Ectodermal cell (in vitro differentiated cells): ENCODE data around the gene SCAF1.
A peak's percentile ranks its signal among the peaks of the same experiment; 100 is the strongest.
"Not testable (repeated sequence)": the region's sequence is repeated elsewhere in the genome, so short reads cannot be mapped to it uniquely, and the experiment has no call there.

Experiments used
- H3K27ac ChIP-seq: 2 replicates; pipeline ENCODE4 v1.7.0; 2013; ENCODE audit warnings: mild to moderate bottlenecking, low read depth, low read length; ENCODE audit not compliant: insufficient read depth, poor library complexity, severe bottlenecking
- H3K27me3 ChIP-seq: 2 replicates; pipeline ENCODE4 v1.7.0; 2013; ENCODE audit warnings: mild to moderate bottlenecking, low read length; ENCODE audit not compliant: insufficient read depth, control insufficient read depth, poor library complexity, severe bottlenecking
- H3K36me3 ChIP-seq: one replicate; pipeline ENCODE4 v1.7.0; 2013; ENCODE audit warnings: low read length; ENCODE audit not compliant: control insufficient read depth, insufficient read depth
- H3K4me1 ChIP-seq: one replicate; pipeline ENCODE4 v1.7.0; 2013; ENCODE audit warnings: low read length; ENCODE audit not compliant: control insufficient read depth, insufficient read depth
- H3K4me3 ChIP-seq: 2 replicates; pipeline ENCODE4 v1.7.0; 2013; ENCODE audit warnings: low read depth, low read length, control low read depth; ENCODE audit not compliant: insufficient read depth
- H3K9me3 ChIP-seq: 2 replicates; pipeline ENCODE4 v1.7.0; 2013; ENCODE audit warnings: mild to moderate bottlenecking, low read length, moderate library complexity; ENCODE audit not compliant: control insufficient read depth
- WGBS, 2 experiments: methylation state at CpG; one replicate each; pipeline ENCODE4 v1.1.7; 2013; ENCODE audit warnings: missing lambda C conversion rate in 2 of 2; 5-methylcytosine and 5-hydroxymethylcytosine counted together

Gene SCAF1

GRCh38 chr19:49616945-49617344, 25.1 kb upstream of the SCAF1 start:
- Histone ChIP-seq H3K4me1 (no peaks in the 10 kb centered on the region), H3K9me3 (no peaks in the 10 kb centered on the region), H3K36me3 (peaks cover 52% of the 10 kb centered on the region), H3K27ac (no peak overlapping the region), H3K4me3 (no peak overlapping the region), H3K27me3 (no peaks in the 10 kb centered on the region)
- 96% methylated on average over 6 of the region's 7 CpGs for WGBS, 2 experiments

DNA sequence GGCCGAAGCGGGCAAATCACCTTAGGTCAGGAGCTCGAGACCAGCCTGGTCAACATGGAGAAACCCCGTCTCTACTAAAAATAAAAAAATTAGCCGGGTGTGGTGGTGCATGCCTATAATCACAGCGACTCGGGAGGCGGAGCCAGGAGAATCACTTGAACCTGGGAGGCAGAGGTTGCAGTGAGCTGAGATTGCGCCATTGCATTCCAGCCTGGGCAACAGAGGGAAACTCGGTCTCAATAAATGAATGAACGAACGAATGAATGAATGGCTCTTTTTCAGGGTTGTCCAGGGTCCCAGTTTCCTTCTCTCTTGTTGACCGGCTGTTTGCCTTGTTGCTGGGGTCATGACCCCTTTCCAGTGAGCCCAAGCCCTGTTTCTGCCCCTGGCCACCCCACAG, 24.1 kb upstream of the SCAF1 start:
- peaks cover 52% of the 10 kb centered on the region for H3K36me3 ChIP-seq
- H3K27me3 ChIP-seq, result not testable (repeated sequence)
- WGBS, 2 experiments, result 95 to 97% methylated on average over 13 of the region's 13 CpGs

GRCh38 chr19:49624967-49625910, 16.8 kb upstream of the SCAF1 start:
- Histone ChIP-seq H3K27ac (no peak overlapping the region), H3K27me3 (no peaks in the 10 kb centered on the region), H3K36me3 (peaks cover 19% of the 10 kb centered on the region), H3K4me3 (no peak overlapping the region), H3K4me1 (no peaks in the 10 kb centered on the region), H3K9me3 (no peaks in the 10 kb centered on the region)
- WGBS, 2 experiments, result 95 to 96% methylated on average over 23 to 24 of the region's 27 CpGs

More for the DNA sequence above, 24.1 kb upstream of the SCAF1 start:
- H3K4me3 ChIP-seq, H3K9me3 ChIP-seq, H3K27ac ChIP-seq, H3K4me1 ChIP-seq: not testable (repeated sequence)

GRCh38 chr19:49626226-49626625, 15.8 kb upstream of the SCAF1 start:
- no peaks in the 10 kb centered on the region for H3K27me3 ChIP-seq
- peaks cover 4% of the 10 kb centered on the region for H3K4me1 ChIP-seq
- 94 to 97% methylated on average over 11 of the region's 11 CpGs for WGBS, 2 experiments
- peaks cover 14% of the 10 kb centered on the region for H3K36me3 ChIP-seq
- H3K4me3 ChIP-seq, result no peak overlapping the region
- H3K9me3 ChIP-seq, result no peaks in the 10 kb centered on the region
- H3K27ac ChIP-seq, result no peak overlapping the region

GRCh38 chr19:49629659-49630058, 12.3 kb upstream of the SCAF1 start:
- no peak overlapping the region for H3K27ac ChIP-seq
- no peaks in the 10 kb centered on the region for H3K27me3 ChIP-seq
- H3K36me3 ChIP-seq, result peaks cover 8% of the 10 kb centered on the region
- no peak overlapping the region for H3K4me3 ChIP-seq
- H3K9me3 ChIP-seq, result no peaks in the 10 kb centered on the region
- 92 to 98% methylated on average over 9 of the region's 9 CpGs for WGBS, 2 experiments
- peaks cover 4% of the 10 kb centered on the region for H3K4me1 ChIP-seq

GRCh38 chr19:49631014-49631588, 10.9 kb upstream of the SCAF1 start:
- no peak overlapping the region for H3K27ac ChIP-seq
- 79 to 88% methylated on average over 9 of the region's 9 CpGs for WGBS, 2 experiments
- no peak overlapping the region for H3K4me3 ChIP-seq

GRCh38 chr19:49631610-49632192, 10.3 kb upstream of the SCAF1 start:
- H3K27me3 ChIP-seq, result no peaks in the 10 kb centered on the region
- no peak overlapping the region for H3K27ac ChIP-seq
- H3K36me3 ChIP-seq, result no peaks in the 10 kb centered on the region
- no peaks in the 10 kb centered on the region for H3K9me3 ChIP-seq
- H3K4me3 ChIP-seq, result no peak overlapping the region
- 94% methylated on average over 19 of the region's 19 CpGs for WGBS, 2 experiments
- H3K4me1 ChIP-seq, result peaks cover 14% of the 10 kb centered on the region

More at GRCh38 chr19:49631014-49631588, 10.9 kb upstream of the SCAF1 start:
- Histone ChIP-seq H3K4me1 (peaks cover 8% of the 10 kb centered on the region), H3K27me3 (no peaks in the 10 kb centered on the region), H3K36me3 (peaks cover 4% of the 10 kb centered on the region), H3K9me3 (no peaks in the 10 kb centered on the region)

DNA sequence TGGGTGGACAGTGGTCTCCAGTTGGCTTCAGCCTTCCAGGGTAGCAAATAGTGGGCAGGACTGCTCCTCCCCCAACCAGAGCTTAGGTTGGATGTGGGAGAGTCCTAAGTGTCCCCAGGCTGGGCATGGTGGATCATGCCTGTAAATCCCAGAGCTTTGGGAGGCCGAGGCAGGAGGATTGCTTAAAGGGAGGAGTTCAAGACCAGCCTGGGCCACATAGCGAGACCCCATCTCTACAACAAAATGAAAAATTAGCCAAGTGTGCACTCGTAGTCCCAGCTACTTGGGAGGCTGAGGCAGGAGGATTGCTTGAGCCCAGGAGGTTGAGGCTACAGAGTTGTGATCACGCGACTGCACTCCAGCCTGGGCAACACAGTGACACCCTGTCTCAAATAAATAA, 9.4 kb upstream of the SCAF1 start:
- no peaks in the 10 kb centered on the region for H3K36me3 ChIP-seq
- no peak overlapping the region for H3K4me3 ChIP-seq
- WGBS, 2 experiments, result 89 to 93% methylated on average over 5 of the region's 5 CpGs
- H3K4me1 ChIP-seq, result peaks cover 18% of the 10 kb centered on the region
- H3K27me3 ChIP-seq, result no peaks in the 10 kb centered on the region
- H3K27ac ChIP-seq, result no peak overlapping the region
- H3K9me3 ChIP-seq, result no peaks in the 10 kb centered on the region

DNA sequence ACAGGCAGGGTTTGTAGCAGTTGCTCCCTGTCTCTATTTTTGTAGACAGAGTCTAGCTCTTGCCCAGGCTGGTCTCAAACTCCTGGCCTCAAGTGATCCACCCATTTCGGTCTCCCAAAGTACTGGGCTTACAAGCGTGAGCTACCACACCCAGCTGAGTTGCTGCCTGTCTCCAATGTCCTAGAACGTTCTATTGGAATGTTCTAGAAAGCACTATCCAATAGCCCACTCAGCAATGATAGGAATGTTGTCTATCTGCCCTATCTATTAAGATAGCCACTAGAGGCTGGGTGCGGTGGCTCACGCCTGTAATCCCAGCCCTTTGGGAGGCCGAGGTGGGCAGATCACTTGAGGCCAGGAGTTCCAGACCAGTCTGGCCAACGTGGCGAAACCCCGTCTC, 8.7 kb upstream of the SCAF1 start:
- H3K36me3 ChIP-seq, H3K9me3 ChIP-seq, H3K4me3 ChIP-seq, H3K27me3 ChIP-seq, H3K27ac ChIP-seq: not testable (repeated sequence)
- peaks cover 24% of the 10 kb centered on the region for H3K4me1 ChIP-seq
- WGBS, 2 experiments, result 89 to 91% methylated on average over 9 of the region's 9 CpGs

- 70 to 73% methylated on average over 24 of the region's 24 CpGs for WGBS, 2 experiments
These were observed 6.3 kb upstream of the SCAF1 start for GRCh38 chr19:49635530-49636232.

More at GRCh38 chr19:49635530-49636232, 6.3 kb upstream of the SCAF1 start:
- Histone ChIP-seq H3K9me3 (no peaks in the 10 kb centered on the region), H3K4me3 (no peak overlapping the region), H3K27ac (peak overlapping the region; percentile 32), H3K4me1 (peaks cover 37% of the 10 kb centered on the region), H3K36me3 (no peaks in the 10 kb centered on the region), H3K27me3 (peaks cover 4% of the 10 kb centered on the region)
